ENCODE results near the gene MAGOHB.
A peak's percentile ranks its signal among the peaks of the same experiment; 100 is the strongest.
"Not testable (repeated sequence)": the region's sequence is repeated elsewhere in the genome, so short reads cannot be mapped to it uniquely, and the experiment has no call there.

The MAGOHB gene

DNA sequence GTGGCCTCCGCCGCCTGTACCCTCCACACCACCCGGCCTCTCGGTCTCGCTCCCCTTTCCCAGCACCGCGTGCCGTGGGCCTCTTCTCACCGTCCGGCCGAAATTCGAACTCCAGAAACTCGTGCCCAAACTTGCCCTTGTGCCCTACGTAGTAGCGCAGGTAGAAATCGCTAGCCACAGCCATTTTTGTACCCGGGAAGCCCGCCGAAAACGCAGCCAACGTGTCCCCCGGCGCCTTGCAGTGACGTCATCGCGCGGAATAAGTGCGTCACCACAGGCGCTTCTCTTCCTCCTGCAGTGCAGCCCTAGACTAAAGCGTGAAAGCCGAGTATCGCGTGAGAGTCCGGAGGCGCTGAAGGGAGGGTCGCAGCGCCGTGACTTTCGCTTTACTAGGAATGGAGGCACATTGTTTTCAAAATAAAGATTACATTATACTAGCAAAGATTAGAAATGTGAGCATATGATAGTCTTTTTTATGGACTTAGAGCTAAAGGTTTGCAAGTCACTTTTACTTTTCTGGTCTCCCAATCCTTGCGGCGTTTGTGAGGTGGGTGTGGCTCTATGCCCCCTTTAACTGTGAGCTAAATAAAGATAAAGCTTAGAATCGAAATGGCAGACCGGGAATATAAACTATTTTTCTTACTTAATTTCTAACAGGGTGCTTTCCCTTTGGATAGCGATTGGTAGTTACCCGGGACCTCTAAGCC is at the start of gene MAGOHB:
MAGOHB (minus strand) TSS at position 261 of the 707 bp plus-strand sequence; CDS start at position 184, 77 bp downstream.
- TF ChIP-seq, protein P1, sequence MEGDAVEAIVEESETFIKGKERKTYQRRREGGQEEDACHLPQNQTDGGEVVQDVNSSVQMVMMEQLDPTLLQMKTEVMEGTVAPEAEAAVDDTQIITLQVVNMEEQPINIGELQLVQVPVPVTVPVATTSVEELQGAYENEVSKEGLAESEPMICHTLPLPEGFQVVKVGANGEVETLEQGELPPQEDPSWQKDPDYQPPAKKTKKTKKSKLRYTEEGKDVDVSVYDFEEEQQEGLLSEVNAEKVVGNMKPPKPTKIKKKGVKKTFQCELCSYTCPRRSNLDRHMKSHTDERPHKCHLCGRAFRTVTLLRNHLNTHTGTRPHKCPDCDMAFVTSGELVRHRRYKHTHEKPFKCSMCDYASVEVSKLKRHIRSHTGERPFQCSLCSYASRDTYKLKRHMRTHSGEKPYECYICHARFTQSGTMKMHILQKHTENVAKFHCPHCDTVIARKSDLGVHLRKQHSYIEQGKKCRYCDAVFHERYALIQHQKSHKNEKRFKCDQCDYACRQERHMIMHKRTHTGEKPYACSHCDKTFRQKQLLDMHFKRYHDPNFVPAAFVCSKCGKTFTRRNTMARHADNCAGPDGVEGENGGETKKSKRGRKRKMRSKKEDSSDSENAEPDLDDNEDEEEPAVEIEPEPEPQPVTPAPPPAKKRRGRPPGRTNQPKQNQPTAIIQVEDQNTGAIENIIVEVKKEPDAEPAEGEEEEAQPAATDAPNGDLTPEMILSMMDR (IDR thresholded peaks at IDR 0.05; ENCODE audit: extremely low read depth, missing control alignments), result no peak
- peak; percentile 87 for DNase-seq (ENCODE audit: low spot score)

DNA sequence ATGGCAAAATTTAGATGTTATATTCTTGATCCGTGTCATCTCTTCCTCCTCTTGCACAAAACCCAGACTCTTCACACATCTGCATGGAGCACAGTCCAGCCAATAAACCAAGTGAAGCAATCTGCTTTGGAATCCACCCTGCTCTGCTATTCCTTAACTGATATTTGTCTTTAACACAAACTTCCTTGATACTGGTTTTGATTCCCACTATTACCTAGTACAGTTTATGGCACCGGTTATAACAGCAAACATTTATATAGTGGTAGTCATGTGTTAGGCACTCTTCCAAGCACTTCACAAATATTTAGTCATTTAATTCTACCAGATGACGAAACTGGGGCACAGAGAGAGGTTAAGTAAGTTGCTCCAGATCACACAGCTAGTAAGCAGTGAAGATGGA is 47.9 kb upstream of the MAGOHB start:
- no peak for DNase-seq (ENCODE audit: low spot score)
- TF ChIP-seq, protein P1 (IDR thresholded peaks at IDR 0.05; ENCODE audit: extremely low read depth, missing control alignments), result no peak

DNA sequence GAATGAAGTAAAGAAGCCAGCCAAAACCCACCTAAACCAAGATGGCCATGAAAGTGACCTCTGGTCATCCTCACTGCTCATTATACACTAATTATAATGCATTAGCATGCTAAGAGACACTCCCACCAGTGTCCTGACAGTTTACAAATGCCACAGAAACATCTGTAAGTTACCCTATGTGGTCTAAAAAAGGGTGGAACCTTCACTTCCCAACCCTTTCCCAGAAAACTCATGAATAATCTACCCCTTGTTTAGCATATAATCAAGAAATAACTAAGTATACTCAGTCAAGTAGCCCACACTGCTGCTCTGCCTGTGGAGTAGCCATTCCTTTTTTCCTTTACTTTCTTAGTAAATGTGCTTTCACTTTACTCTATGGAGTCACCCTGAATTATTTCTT is 40.6 kb upstream of the MAGOHB start:
- TF ChIP-seq, protein P1 (IDR thresholded peaks at IDR 0.05; ENCODE audit: extremely low read depth, missing control alignments), result no peak
- no peak for DNase-seq (ENCODE audit: low spot score)

DNA sequence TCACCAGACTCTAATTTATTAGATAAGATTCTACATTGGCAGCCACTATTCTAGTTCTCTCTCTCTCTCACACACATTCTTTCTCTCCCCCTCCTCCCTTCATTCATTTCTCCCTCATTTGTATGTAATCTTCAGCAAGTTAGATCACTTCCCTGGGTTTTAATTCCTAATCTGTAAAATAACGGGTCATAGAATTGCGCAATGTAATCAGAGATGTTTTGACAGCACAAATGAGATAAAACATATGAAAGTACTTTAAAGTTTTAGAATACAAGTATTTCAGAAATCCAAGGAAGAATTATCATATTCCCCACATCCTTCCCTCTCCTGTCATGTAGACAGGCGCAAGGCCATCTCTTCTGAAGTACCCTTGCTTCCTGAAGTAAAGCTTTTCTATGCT is 38.8 kb upstream of the MAGOHB start:
- TF ChIP-seq, protein P1 (IDR thresholded peaks at IDR 0.05; ENCODE audit: extremely low read depth, missing control alignments), result no peak
- no peak for DNase-seq (ENCODE audit: low spot score)

DNA sequence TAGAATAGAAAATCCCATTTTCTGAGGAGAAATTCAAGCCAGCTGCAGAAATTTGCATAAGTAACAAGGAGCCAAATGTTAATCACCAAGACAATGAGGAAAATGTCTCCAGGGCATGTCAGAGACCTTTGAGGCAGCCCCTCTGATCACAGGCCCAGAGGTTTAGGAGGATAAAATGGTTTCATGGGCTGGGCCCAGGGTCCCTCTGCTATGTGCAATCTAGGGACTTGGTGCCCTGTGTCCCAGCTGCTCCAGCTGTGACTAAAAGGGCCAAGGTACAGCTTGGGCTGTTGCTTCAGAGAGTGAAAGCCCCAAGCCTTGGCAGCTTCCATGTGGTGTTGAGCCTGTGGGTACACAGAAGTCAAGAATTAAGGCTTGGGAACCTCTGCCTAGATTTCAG is 33.2 kb upstream of the MAGOHB start:
- not testable (repeated sequence) for DNase-seq (ENCODE audit: low spot score)

DNA sequence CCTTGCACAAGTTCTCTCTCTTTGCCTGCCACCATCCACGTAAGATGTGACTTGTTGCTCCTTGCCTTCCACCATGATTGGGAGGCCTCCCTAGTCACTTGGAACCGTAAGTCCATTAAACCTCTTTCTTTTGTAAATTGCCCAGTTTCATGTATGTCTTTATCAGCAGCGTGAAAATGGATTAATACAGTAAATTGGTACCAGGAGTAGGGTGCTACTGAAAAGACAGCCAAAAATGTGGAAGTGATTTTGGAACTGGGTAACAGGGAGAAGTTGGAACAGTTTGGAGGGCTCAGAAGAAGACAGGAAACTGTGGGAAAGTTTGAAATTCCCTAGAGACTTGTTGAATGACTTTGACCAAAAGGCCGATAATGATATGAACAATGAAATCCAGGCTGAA is 32.5 kb upstream of the MAGOHB start:
- TF ChIP-seq, protein P1 (IDR thresholded peaks at IDR 0.05; ENCODE audit: extremely low read depth, missing control alignments), result no peak
- no peak for DNase-seq (ENCODE audit: low spot score)

DNA sequence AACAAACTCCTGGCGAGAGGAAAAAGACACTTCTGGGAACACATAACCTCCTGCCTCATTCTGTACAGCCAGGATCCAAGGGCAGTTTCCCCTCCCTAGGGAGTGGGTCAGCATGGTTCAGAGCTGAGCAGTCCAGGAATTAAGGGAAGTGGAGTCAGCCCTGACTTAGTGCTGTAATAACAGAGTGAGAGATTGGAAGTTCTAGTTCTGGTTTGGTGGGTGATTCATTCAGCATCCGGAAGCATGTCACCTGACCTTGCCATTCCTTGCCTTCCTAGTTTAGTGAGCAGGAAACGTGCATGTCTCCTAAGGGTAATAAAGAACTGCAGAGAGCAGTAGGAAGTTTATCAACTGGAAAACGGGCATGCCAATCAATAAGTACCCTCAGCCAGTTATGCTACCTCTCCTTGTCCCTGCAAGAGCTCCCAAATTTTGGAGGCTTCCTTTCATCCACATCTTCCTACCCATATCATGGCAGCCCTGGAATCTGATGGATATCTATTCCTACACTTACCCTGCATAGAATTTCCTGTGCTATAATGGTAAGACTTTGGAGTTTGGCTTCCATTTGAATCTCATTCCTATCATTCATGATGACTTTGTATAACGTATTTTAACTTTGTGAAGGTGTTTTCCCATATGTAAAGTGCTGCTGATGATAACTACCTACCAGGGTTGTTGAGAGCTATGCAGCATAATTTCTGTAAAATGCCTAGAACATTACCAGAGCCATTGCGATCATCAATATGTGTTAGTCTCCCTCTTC is 28.5 kb upstream of the MAGOHB start:
- DNase-seq (ENCODE audit: low spot score), result no peak
- TF ChIP-seq, protein P1 (IDR thresholded peaks at IDR 0.05; ENCODE audit: extremely low read depth, missing control alignments), result no peak

Measured in GM20000 (cell line).